ENCODE data around the gene DPP8.
"Not testable (repeated sequence)": the region's sequence is repeated elsewhere in the genome, so short reads cannot be mapped to it uniquely, and the experiment has no call there.

DPP8 gene

GRCh38 chr15:65516997-65517865 is at the start of gene DPP8:
TSS of gene DPP8 (minus strand) at chr15:65517689. CDS start at chr15:65512553, 5,136 bp downstream.
- DNase-seq = peak; percentile 61

GRCh38 chr15:65561934-65562333 is 44.4 kb upstream of the DPP8 start:
- DNase-seq = no peak

- no peak for DNase-seq
These were observed 42.5 kb upstream of the DPP8 start for GRCh38 chr15:65559941-65560340.

GRCh38 chr15:65558997-65559760 is 41.7 kb upstream of the DPP8 start:
- DNase-seq = no peak

GRCh38 chr15:65558336-65558735 is 40.8 kb upstream of the DPP8 start:
- no peak for DNase-seq

GRCh38 chr15:65556622-65557021 is 39.1 kb upstream of the DPP8 start:
- no peak for DNase-seq

GRCh38 chr15:65553691-65554090 is 36.2 kb upstream of the DPP8 start:
- DNase-seq = no peak

- not testable (repeated sequence) for DNase-seq
These were observed 35.4 kb upstream of the DPP8 start for GRCh38 chr15:65552851-65553250.

- no peak for DNase-seq
These were observed 33.7 kb upstream of the DPP8 start for GRCh38 chr15:65551183-65551582.

- DNase-seq = no peak
These were observed 33.2 kb upstream of the DPP8 start for GRCh38 chr15:65550681-65551098.

- not testable (repeated sequence) for DNase-seq
These were observed 31.8 kb upstream of the DPP8 start for GRCh38 chr15:65549288-65549687.

GRCh38 chr15:65547841-65548240 is 30.4 kb upstream of the DPP8 start:
- no peak for DNase-seq

GRCh38 chr15:65541231-65541820 is 23.8 kb upstream of the DPP8 start:
- DNase-seq = no peak

GRCh38 chr15:65540314-65540713 is 22.8 kb upstream of the DPP8 start:
- DNase-seq = no peak

GRCh38 chr15:65535192-65535591 is 17.7 kb upstream of the DPP8 start:
- no peak for DNase-seq

- no peak for DNase-seq
These were observed 15.7 kb upstream of the DPP8 start for GRCh38 chr15:65533057-65533756.

- DNase-seq = no peak
These were observed 15.2 kb upstream of the DPP8 start for GRCh38 chr15:65532738-65533051.

GRCh38 chr15:65530318-65531111 is 13.0 kb upstream of the DPP8 start, which contains the start of gene HACD3:
TSS of gene HACD3 (plus strand) at chr15:65530463. CDS start at chr15:65530632, 169 bp downstream.
- DNase-seq = peak; percentile 81

- DNase-seq = no peak
These were observed 12.4 kb upstream of the DPP8 start for GRCh38 chr15:65529762-65530317.

GRCh38 chr15:65528461-65529060 is 11.1 kb upstream of the DPP8 start:
- no peak for DNase-seq

GRCh38 chr15:65525622-65526021 is 8.1 kb upstream of the DPP8 start:
- DNase-seq = no peak
